GM18861 (cell line): Measurements from ENCODE around the gene PRKAR2B.
"Not testable (repeated sequence)": the region's sequence is repeated elsewhere in the genome, so short reads cannot be mapped to it uniquely, and the experiment has no call there.

Source experiments
- ATAC-seq: cut with Tn5 transposase; IDR thresholded peaks from one replicate; pipeline ENCODE4 v1.9.1; 2021; ENCODE audit not compliant: unreplicated experiment

The PRKAR2B gene

GRCh38 chr7:107115114-107115513 is 70.6 kb downstream of the PRKAR2B start:
- ATAC-seq, result no peak

- no peak for ATAC-seq
Measured at GRCh38 chr7:107115762-107116540, 71.4 kb downstream of the PRKAR2B start.

- ATAC-seq, result no peak
Measured at GRCh38 chr7:107118109-107118900, 73.8 kb downstream of the PRKAR2B start.

GRCh38 chr7:107119376-107120105 is 75.0 kb downstream of the PRKAR2B start:
- no peak for ATAC-seq

GRCh38 chr7:107122486-107122911 is 78.0 kb downstream of the PRKAR2B start:
- ATAC-seq, result no peak

- no peak for ATAC-seq
Measured at GRCh38 chr7:107123392-107123791, 78.9 kb downstream of the PRKAR2B start.

GRCh38 chr7:107125475-107125874 is 81.0 kb downstream of the PRKAR2B start:
- no peak for ATAC-seq

GRCh38 chr7:107128217-107128616 is 83.7 kb downstream of the PRKAR2B start:
- no peak for ATAC-seq

- no peak for ATAC-seq
Measured at GRCh38 chr7:107128748-107129147, 84.2 kb downstream of the PRKAR2B start.

GRCh38 chr7:107130487-107131220 is 86.1 kb downstream of the PRKAR2B start:
- no peak for ATAC-seq

GRCh38 chr7:107133396-107133795 is 88.9 kb downstream of the PRKAR2B start:
- no peak for ATAC-seq

- no peak for ATAC-seq
Measured at GRCh38 chr7:107138696-107139420, 94.4 kb downstream of the PRKAR2B start.

- not testable (repeated sequence) for ATAC-seq
Measured at GRCh38 chr7:107143875-107144274, 99.4 kb downstream of the PRKAR2B start.

GRCh38 chr7:107145067-107145838 is 100.7 kb downstream of the PRKAR2B start:
- no peak for ATAC-seq

GRCh38 chr7:107147464-107148393 is 103.2 kb downstream of the PRKAR2B start:
- peak; percentile 57 for ATAC-seq

GRCh38 chr7:107148721-107149120 is 104.2 kb downstream of the PRKAR2B start:
- ATAC-seq, result no peak

GRCh38 chr7:107149863-107150262 is 105.4 kb downstream of the PRKAR2B start:
- ATAC-seq, result no peak

- no peak for ATAC-seq
Measured at GRCh38 chr7:107150375-107151073, 106.0 kb downstream of the PRKAR2B start.
